K562 (cell line): ENCODE measurements around the gene ANAPC13. TPM values are rescaled to one million over a fixed set of nuclear protein-coding genes. Genes with fewer than 3 reads are reported as not detected.

Experiments
- ATAC-seq: fragments of 200-7000 bp; cut with Tn5 transposase; 3 replicates; pipeline ENCODE4 v1.9.1; 2020; ENCODE audit warnings: moderate library complexity
- BruUV-seq: library from RNA; stranded (reverse); fragments of 400-500 nt; replicated peaks from 2 replicates; lab custom pipeline; 2021; lab: Mats Ljungman, UMichigan
- CTCF ChIA-PET: fragments of 300-600 bp; formaldehyde crosslinking; extraction: SDS; loops from one replicate; lab custom pipeline; 2021; ENCODE audit warnings: low intra/inter-chr PET ratio; lab: Yijun Ruan, JAX
- POLR2A ChIA-PET: fragments of 300-600, 350-650 bp; sonication (Branson Sonifier 250); formaldehyde crosslinking; extraction: SDS; loops from one replicate; lab custom pipeline; 2021; ENCODE audit warnings: antibody characterized with exemption, inconsistent platforms; lab: Yijun Ruan, JAX
- DNase-seq, 4 experiments: peaks; one replicate each; pipeline versions ENCODE4 v3.0.0 to v3.0.0-alpha.2; 2011 to 2018; ENCODE audit warnings: low spot score in 3 of 4, mixed read lengths in 3 of 4; ENCODE audit errors: extremely low read depth in 1 of 4
- FAIRE-seq: peaks from 2 replicates; lab custom pipeline; 2011; peaks lifted over from hg19 to GRCh38; lab: Jason Lieb, UNC
- H2AFZ ChIP-seq: 2 replicates; pipeline ENCODE4 v1.6.0; 2011; ENCODE audit warnings: low read depth, low read length, control low read depth, inconsistent platforms
- H3K27ac ChIP-seq: fragments of 200-600 bp; 3 replicates; pipeline ENCODE4 v1.8.0; 2011; ENCODE audit warnings: low read depth, mild to moderate bottlenecking, control low read depth, inconsistent platforms, low read length, moderate library complexity, mixed read lengths; ENCODE audit errors: extremely low read depth
- H3K27me3 ChIP-seq, 2 experiments: fragments of 300-600 bp in 1 of 2; 2 replicates in 1 of 2; 3 replicates in 1 of 2; pipeline versions ENCODE4 v1.6.0 to v1.8.0; 2011; ENCODE audit warnings: inconsistent platforms in 2 of 2, low read length in 2 of 2, mild to moderate bottlenecking in 1 of 2, mixed read lengths in 1 of 2, moderate library complexity in 1 of 2; ENCODE audit not compliant: control insufficient read depth in 2 of 2, insufficient read depth in 2 of 2
- H3K36me3 ChIP-seq: fragments of 300-600 bp; 3 replicates; pipeline ENCODE4 v1.8.0; 2011; ENCODE audit warnings: mild to moderate bottlenecking, low read length, inconsistent platforms; ENCODE audit not compliant: control insufficient read depth, insufficient read depth
- H3K4me1 ChIP-seq, 2 experiments: fragments of 200-600 bp in 1 of 2; replicated peaks in 1 of 2; 2 replicates in 1 of 2; 3 replicates in 1 of 2; pipeline versions ENCODE4 v1.5.1 to v1.8.0; 2011; ENCODE audit warnings: inconsistent platforms in 2 of 2, low read length in 2 of 2, mild to moderate bottlenecking in 1 of 2, mixed read lengths in 1 of 2, moderate library complexity in 1 of 2; ENCODE audit not compliant: control insufficient read depth in 2 of 2, insufficient read depth in 2 of 2
- H3K4me2 ChIP-seq: 2 replicates; pipeline ENCODE4 v1.6.1; 2011; ENCODE audit warnings: low read length, control low read depth, inconsistent platforms, mixed read lengths; ENCODE audit not compliant: insufficient read depth
- H3K4me3 ChIP-seq: fragments of 200-600 bp; sonication (generic), shearing (Covaris generic); 2 replicates; pipeline ENCODE4 v1.5.1; 2016; ENCODE audit warnings: control low read depth, inconsistent platforms
- H3K79me2 ChIP-seq: fragments of 200-600 bp; 3 replicates; pipeline ENCODE4 v1.8.0; 2011; ENCODE audit warnings: low read length, inconsistent platforms; ENCODE audit not compliant: control insufficient read depth, insufficient read depth
- H3K9ac ChIP-seq, 2 experiments: 2 replicates each; pipeline versions ENCODE4 v1.6.0 to v1.6.1; 2011; ENCODE audit warnings: low read depth in 2 of 2, low read length in 2 of 2, control low read depth in 1 of 2, inconsistent platforms in 1 of 2, mild to moderate bottlenecking in 1 of 2, mixed read lengths in 1 of 2; ENCODE audit not compliant: insufficient read depth in 1 of 2
- H3K9me1 ChIP-seq: one replicate; pipeline ENCODE4 v1.6.0; 2011; ENCODE audit warnings: inconsistent platforms, mild to moderate bottlenecking, low read length, moderate library complexity; ENCODE audit not compliant: control insufficient read depth, insufficient read depth
- H3K9me3 ChIP-seq: replicated peaks from 2 replicates; pipeline ENCODE4 v1.5.1; 2011; ENCODE audit warnings: low read depth, low read length, inconsistent platforms; ENCODE audit not compliant: control insufficient read depth, insufficient read depth
- H4K20me1 ChIP-seq: replicated peaks from 2 replicates; pipeline ENCODE4 v1.6.1; 2011; ENCODE audit warnings: low read length, inconsistent platforms, mixed read lengths; ENCODE audit not compliant: control insufficient read depth, insufficient read depth
- CBFA2T3 ChIP-seq: fragments of 450-650 bp; IDR thresholded peaks from 2 replicates; pipeline ENCODE4 v1.6.1; 2017
- CCAR2 ChIP-seq: fragments of 200-400 bp; formaldehyde crosslinking; IDR thresholded peaks from 2 replicates; pipeline ENCODE4 v1.6.1; 2017; ENCODE audit warnings: mild to moderate bottlenecking, low read depth, low read length
- DPF2 ChIP-seq: fragments of 450-650 bp; IDR thresholded peaks from 2 replicates; pipeline ENCODE4 v1.6.1; 2016
- E2F1 ChIP-seq: sonication (generic); formaldehyde crosslinking; IDR thresholded peaks from 2 replicates; pipeline ENCODE4 v1.8.1; 2023; ENCODE audit warnings: mild to moderate bottlenecking, missing genetic modification reagents, moderate library complexity
- ETV5 ChIP-seq: sonication (generic); formaldehyde crosslinking; IDR thresholded peaks from 2 replicates; pipeline ENCODE4 v1.4.0; 2020; ENCODE audit warnings: low read depth, mild to moderate bottlenecking, missing genetic modification reagents
- KDM5B ChIP-seq: fragments of 200-600 bp; sonication (generic); IDR thresholded peaks from 2 replicates; pipeline ENCODE4 v1.6.1; 2012; ENCODE audit warnings: low read depth, mild to moderate bottlenecking, moderate library complexity, low read length, control low read depth, inconsistent platforms; ENCODE audit not compliant: insufficient replicate concordance
- MAFK ChIP-seq: IDR thresholded peaks from 2 replicates; pipeline ENCODE4 v1.6.1; 2011; ENCODE audit warnings: low read length, improper control_type of control experiment
- NFRKB ChIP-seq: fragments of 450-650 bp; IDR thresholded peaks from 2 replicates; pipeline ENCODE4 v1.6.1; 2016; ENCODE audit warnings: low read depth
- NR2F6 ChIP-seq: fragments of 450-650 bp; formaldehyde crosslinking; IDR thresholded peaks from 2 replicates; pipeline ENCODE4 v1.4.0; 2020; ENCODE audit warnings: mild to moderate bottlenecking
- POLR2AphosphoS2 ChIP-seq: IDR thresholded peaks from 2 replicates; pipeline ENCODE4 v1.6.1; 2012; ENCODE audit warnings: low read length, improper control_type of control experiment
- RNF2 ChIP-seq: sonication (generic); IDR thresholded peaks from 2 replicates; pipeline ENCODE4 v1.6.1; 2016
- RREB1 ChIP-seq: fragments of 250-450 bp; sonication (Bioruptor Pico); IDR thresholded peaks from 2 replicates; pipeline ENCODE4 v1.4.0; 2020
- TCF3 ChIP-seq: sonication (generic); formaldehyde crosslinking; IDR thresholded peaks from 2 replicates; pipeline ENCODE4 v1.4.0; 2020; ENCODE audit warnings: mild to moderate bottlenecking, missing genetic modification reagents
- TGIF2 ChIP-seq: sonication (generic); formaldehyde crosslinking; IDR thresholded peaks from 2 replicates; pipeline ENCODE4 v1.8.1; 2022; ENCODE audit warnings: mild to moderate bottlenecking, missing genetic modification reagents, moderate library complexity
- ZKSCAN8 ChIP-seq: fragments of 200-800 bp; sonication (Bioruptor generic); IDR thresholded peaks from 2 replicates; pipeline ENCODE4 v1.6.1; 2016; ENCODE audit warnings: missing genetic modification characterization, missing compliant biosample characterization
- ZNF134 ChIP-seq: fragments of 250-450 bp; sonication (Bioruptor Pico); conservative IDR thresholded peaks from 2 replicates; pipeline ENCODE4 v1.4.0; 2020
- WGBS: fragments of 100-300 bp; shearing (Covaris generic); methylation state at CpG from one replicate; pipeline ENCODE4 v1.1.6; 2016; ENCODE audit warnings: low coverage, mixed read lengths; ENCODE audit not compliant: insufficient coverage; ENCODE audit errors: missing lambda C conversion rate; 5-methylcytosine and 5-hydroxymethylcytosine counted together
- in situ Hi-C: fragments of 300-500 bp; cut with MboI; formaldehyde crosslinking; loops from 4 replicates; pipeline ENCODE4 v1.15.0; 2018; ENCODE audit warnings: inconsistent platforms, mixed read lengths
- intact Hi-C: fragments of 100-400 bp; cut with micrococcal nuclease; formaldehyde crosslinking; loops from 2 replicates; pipeline ENCODE4 v1.14.2; 2022
- polyA plus RNA-seq, 8 experiments: library from polyadenylated mRNA; depleted of rRNA in 4 of 8; stranded (reverse) in 5 of 8; unstranded in 3 of 8; fragments of >200 nt; fragmentation: Nextera tagmentation in 2 of 8; fragmentation: Illumina TruSeq in 1 of 8; extraction: Ambion mirVana in 2 of 8; extraction: Trizol in 1 of 8; gene quantifications; 2 replicates each; pipeline versions ENCODE4 v1.2.1 to v1.2.3, GENCODE V29; 2011 to 2014; ENCODE audit warnings: inconsistent platforms in 1 of 8, missing spikeins in 1 of 8
- total RNA-seq, 7 experiments: library from RNA; depleted of rRNA in 6 of 7; stranded (reverse); fragments of >200 nt in 6 of 7; fragmentation: Illumina TruSeq in 2 of 7; extraction: Trizol in 2 of 7; gene quantifications; 2 replicates each; pipeline versions ENCODE4 v1.2.1 to v1.2.3, GENCODE V29; 2011 to 2021; ENCODE audit warnings: low replicate concordance in 1 of 7

Gene ANAPC13
- total and polyA plus RNA-seq, 9 of the 15 experiments (the other 6 are each of a cell fraction or from before 2014, with no cell fraction given) = 48.5 to 238 (median 68.5) TPM

- no peak for TF ChIP-seq CBFA2T3
- no peak for TF ChIP-seq RNF2
- no peak for TF ChIP-seq MAFK
- TF ChIP-seq POLR2AphosphoS2 = no peak
- no peak for TF ChIP-seq KDM5B
- TF ChIP-seq CCAR2 = no peak
These were observed 10.8 kb downstream of the ANAPC13 start (continued) for GRCh38 chr3:134474956-134475355.

DNA sequence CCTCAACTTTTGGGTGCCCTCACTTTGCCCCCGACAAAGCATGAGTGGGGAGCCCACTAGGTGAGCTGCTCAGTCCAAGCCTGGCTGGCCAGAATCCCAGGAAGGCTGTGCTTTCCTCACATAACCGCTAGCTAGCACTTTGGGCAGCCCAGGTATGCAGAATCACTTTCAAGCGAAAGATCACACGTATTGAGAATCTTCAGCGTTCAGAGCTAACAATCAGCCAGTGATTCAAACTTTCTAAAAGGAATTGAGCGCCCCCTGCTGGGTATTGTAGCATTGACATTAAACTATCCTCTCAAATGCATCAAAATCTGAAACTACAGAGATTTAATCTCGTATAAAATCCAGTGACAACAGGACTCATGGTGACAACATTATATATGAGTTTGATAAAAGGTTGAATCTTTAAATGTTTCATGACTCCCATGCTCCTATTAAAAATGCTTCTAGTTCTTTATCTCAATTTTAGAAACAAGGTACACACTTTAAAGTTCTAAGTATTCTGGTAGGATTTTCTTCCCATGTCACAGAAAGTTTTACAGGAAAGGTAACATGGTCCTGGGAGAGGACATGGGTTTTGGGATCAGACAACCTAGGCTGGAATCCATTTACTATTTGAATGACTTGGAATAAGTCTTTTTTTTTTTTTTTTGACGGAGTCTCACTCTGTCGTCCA, 11.8 kb downstream of the ANAPC13 start:
- BruUV-seq = no TSS peak
- H3K9me3 ChIP-seq = no peaks in the 10 kb centered on the region
- no peak overlapping the region for H3K27ac ChIP-seq
- peak; percentile 17 to 67 (median 23) for DNase-seq
- no peaks in the 10 kb centered on the region for H3K9me1 ChIP-seq
- no peaks in the 10 kb centered on the region for H4K20me1 ChIP-seq
- ATAC-seq = peak; percentile 79
- H3K4me3 ChIP-seq = no peak overlapping the region
- no peak overlapping the region for H3K9ac ChIP-seq
- 9% methylated on average over 6 of the region's 9 CpGs for WGBS
- H3K4me1 ChIP-seq = no peaks in the 10 kb centered on the region
- FAIRE-seq = peak; percentile 80
- no peak overlapping the region for H3K4me2 ChIP-seq
- H3K79me2 ChIP-seq = no peaks in the 10 kb centered on the region
- peaks cover 26% of the 10 kb centered on the region for H3K36me3 ChIP-seq
- H3K27me3 ChIP-seq = no peaks in the 10 kb centered on the region
- intact Hi-C loops = loop anchor here (1.0 to 10.0 kb wide), 3 partner anchors 79 to 262 kb away; no protein-coding TSS in a partner anchor
- CTCF ChIA-PET = interaction anchor here (0.8 to 2.4 kb wide), 5 partner anchors 165 to 1433 kb away, joined by 3 to 23 read pairs (median 5); no protein-coding TSS in a partner anchor
- POLR2A ChIA-PET = interaction anchor here (1.3 to 1.8 kb wide), 3 partner anchors 8 to 166 kb away, joined by 3 to 6 read pairs (median 4); no protein-coding TSS in a partner anchor
- no peak overlapping the region for H2AFZ ChIP-seq
- in situ Hi-C loops = loop anchor here (5.0 to 10.0 kb wide), 2 partner anchors 167 to 269 kb away; no protein-coding TSS in a partner anchor
- no peak for TF ChIP-seq DPF2
- TF ChIP-seq ETV5 (CRISPR knock-in tag) = no peak
- TF ChIP-seq E2F1 (CRISPR knock-in tag) = no peak
- no peak for TF ChIP-seq TCF3 (CRISPR knock-in tag)
- no peak for TF ChIP-seq RREB1
- no peak for TF ChIP-seq NFRKB
- no peak for TF ChIP-seq NR2F6
- no peak for TF ChIP-seq ZNF134
- no peak for TF ChIP-seq TGIF2 (CRISPR knock-in tag)
- no peak for TF ChIP-seq ZKSCAN8 (CRISPR knock-in tag)
